Kidney epithelial cell (primary cell): ENCODE results near the gene ETFRF1. TPM values are rescaled to one million over a fixed set of nuclear protein-coding genes. Genes with fewer than 3 reads are reported as not detected.

Experiments used
- DNase-seq: peaks from one replicate; pipeline ENCODE4 v3.0.0-alpha.2; 2010; ENCODE audit warnings: low read depth
- H3K27me3 ChIP-seq: 2 replicates; pipeline ENCODE4 v1.6.0; 2011; ENCODE audit warnings: low read length; ENCODE audit not compliant: control insufficient read depth, insufficient read depth
- H3K36me3 ChIP-seq: 2 replicates; pipeline ENCODE4 v1.5.1; 2011; ENCODE audit warnings: low read length; ENCODE audit not compliant: control insufficient read depth, insufficient read depth
- H3K4me3 ChIP-seq: 2 replicates; pipeline ENCODE4 v1.5.1; 2011; ENCODE audit warnings: low read depth, mild to moderate bottlenecking, control low read depth, low read length
- CTCF ChIP-seq: IDR thresholded peaks from 2 replicates; pipeline ENCODE4 v1.5.1; 2011; ENCODE audit warnings: mild to moderate bottlenecking, moderate library complexity, low read length, control low read depth, inconsistent platforms; ENCODE audit not compliant: insufficient read depth, poor library complexity, severe bottlenecking
- total RNA-seq: library from RNA; depleted of rRNA; stranded (reverse); fragments of >200 nt; gene quantifications from 2 replicates; pipeline ENCODE4 v1.2.3, GENCODE V29; 2015

Gene ETFRF1
- total RNA-seq, result 13.3 and 17.6 TPM in 2 replicates

GRCh38 chr12:25195056-25195971 is at the start of gene ETFRF1, which contains the start of gene DNAI7:
Gene ETFRF1 (plus strand): TSS chr12:25195237. CDS start chr12:25203957, 8,720 bp downstream.
Gene DNAI7 (minus strand): TSS chr12:25195160. CDS start chr12:25195078, 82 bp downstream.
- no peaks in the 10 kb centered on the region for H3K36me3 ChIP-seq
- H3K27me3 ChIP-seq, result no peaks in the 10 kb centered on the region
- DNase-seq, result peak; percentile 80
- no peak for TF ChIP-seq CTCF
- H3K4me3 ChIP-seq, result peak within 1 kb of the TSS; percentile 64

GRCh38 chr12:25146686-25147085 is 48.4 kb upstream of the ETFRF1 start:
- DNase-seq, result no peak
- no peak for TF ChIP-seq CTCF
- Histone ChIP-seq H3K4me3 (no peak overlapping the region), H3K36me3 (no peaks in the 10 kb centered on the region), H3K27me3 (no peaks in the 10 kb centered on the region)

GRCh38 chr12:25151476-25151875 is 43.6 kb upstream of the ETFRF1 start:
- no peak for TF ChIP-seq CTCF
- DNase-seq, result peak; percentile 84
- no peak overlapping the region for H3K4me3 ChIP-seq
- no peaks in the 10 kb centered on the region for H3K36me3 ChIP-seq
- no peaks in the 10 kb centered on the region for H3K27me3 ChIP-seq

GRCh38 chr12:25152055-25152454 is 43.0 kb upstream of the ETFRF1 start:
- no peak for DNase-seq
- TF ChIP-seq CTCF, result no peak
- Histone ChIP-seq H3K4me3 (no peak overlapping the region), H3K27me3 (no peaks in the 10 kb centered on the region), H3K36me3 (no peaks in the 10 kb centered on the region)

- no peaks in the 10 kb centered on the region for H3K27me3 ChIP-seq
- no peaks in the 10 kb centered on the region for H3K36me3 ChIP-seq
- DNase-seq, result peak; percentile 4
- peak; percentile 66 for TF ChIP-seq CTCF
- H3K4me3 ChIP-seq, result no peak overlapping the region
Measured at GRCh38 chr12:25155022-25155576, 39.9 kb upstream of the ETFRF1 start.
